GM23248 (cell line): ENCODE data around the gene TSEN54. TPM values are rescaled to one million over a fixed set of nuclear protein-coding genes. Genes with fewer than 3 reads are reported as not detected.

Experiments
- DNase-seq: peaks from one replicate; pipeline ENCODE4 v3.0.0-alpha.2; 2015
- H2AFZ ChIP-seq: fragments of 200-600 bp; sonication (generic); 2 replicates; pipeline ENCODE4 v1.6.1; 2016; ENCODE audit warnings: antibody characterized with exemption
- H3F3A ChIP-seq: fragments of 200-600 bp; sonication (generic); 2 replicates; pipeline ENCODE4 v1.6.1; 2016; ENCODE audit warnings: mild to moderate bottlenecking, antibody characterized with exemption, mixed run types; ENCODE audit not compliant: insufficient read depth
- H3K27ac ChIP-seq: fragments of 200-600 bp; sonication (generic); 2 replicates; pipeline ENCODE4 v1.5.1; 2016; ENCODE audit warnings: mild to moderate bottlenecking
- H3K27me3 ChIP-seq: fragments of 200-600 bp; sonication (generic); replicated peaks from 2 replicates; pipeline ENCODE4 v1.6.1; 2016; ENCODE audit warnings: mild to moderate bottlenecking; ENCODE audit not compliant: insufficient read depth
- H3K36me3 ChIP-seq: fragments of 200-600 bp; sonication (generic); 2 replicates; pipeline ENCODE4 v1.6.1; 2016; ENCODE audit warnings: low read depth, mild to moderate bottlenecking
- H3K4me1 ChIP-seq: fragments of 200-600 bp; sonication (generic); 2 replicates; pipeline ENCODE4 v1.6.1; 2016; ENCODE audit warnings: mild to moderate bottlenecking; ENCODE audit not compliant: insufficient read depth
- H3K4me2 ChIP-seq: fragments of 200-600 bp; sonication (generic); one replicate; pipeline ENCODE4 v1.6.1; 2016; ENCODE audit warnings: mild to moderate bottlenecking; ENCODE audit not compliant: unreplicated experiment
- H3K4me3 ChIP-seq: fragments of 200-600 bp; sonication (generic); 2 replicates; pipeline ENCODE4 v1.5.1; 2016; ENCODE audit warnings: mild to moderate bottlenecking
- H3K79me2 ChIP-seq: fragments of 200-600 bp; sonication (generic); 2 replicates; pipeline ENCODE4 v1.6.1; 2016; ENCODE audit warnings: mild to moderate bottlenecking; ENCODE audit not compliant: insufficient read depth
- H3K9ac ChIP-seq: fragments of 200-600 bp; sonication (generic); 2 replicates; pipeline ENCODE4 v1.6.1; 2016; ENCODE audit warnings: mild to moderate bottlenecking
- H3K9me2 ChIP-seq: fragments of 200-600 bp; sonication (generic); 2 replicates; pipeline ENCODE4 v1.6.1; 2016; ENCODE audit warnings: mixed run types, mild to moderate bottlenecking, moderate library complexity; ENCODE audit not compliant: insufficient read depth
- H3K9me3 ChIP-seq: fragments of 200-600 bp; sonication (generic); one replicate; pipeline ENCODE4 v1.6.1; 2017; ENCODE audit warnings: low read depth
- H4K20me1 ChIP-seq: fragments of 200-600 bp; sonication (generic); 2 replicates; pipeline ENCODE4 v1.6.0; 2016; ENCODE audit not compliant: insufficient read depth
- EZH2 ChIP-seq: fragments of 200-600 bp; sonication (generic); IDR thresholded peaks from 2 replicates; pipeline ENCODE4 v1.6.1; 2018; ENCODE audit warnings: antibody characterized with exemption, mild to moderate bottlenecking; ENCODE audit not compliant: insufficient read depth, poor library complexity, severe bottlenecking
- EZH2phosphoT487 ChIP-seq: fragments of 200-600 bp; sonication (generic); IDR thresholded peaks from 2 replicates; pipeline ENCODE4 v1.6.1; 2018; ENCODE audit warnings: antibody characterized with exemption, moderate library complexity, mild to moderate bottlenecking, low read depth; ENCODE audit not compliant: insufficient read depth
- WGBS, 2 experiments: methylation state at CpG; one replicate each; pipeline ENCODE4 v1.1.6; 2015 to 2017; ENCODE audit warnings: low lambda C conversion rate in 2 of 2, low coverage in 1 of 2; ENCODE audit errors: missing lambda C conversion rate in 2 of 2; 5-methylcytosine and 5-hydroxymethylcytosine counted together
- in situ Hi-C: fragments of 300-500 bp; cut with MboI; formaldehyde crosslinking; loops from 2 replicates; pipeline ENCODE4 v1.15.0; 2020
- polyA plus RNA-seq: library from polyadenylated mRNA; unstranded; fragments of >200 nt; fragmentation: Nextera tagmentation; extraction: Ambion mirVana; gene quantifications from 2 replicates; pipeline ENCODE4 v1.2.1, GENCODE V29; 2016
- total RNA-seq: library from RNA; depleted of rRNA; stranded (reverse); fragments of >200 nt; shearing (Covaris generic); gene quantifications from 2 replicates; pipeline ENCODE4 v1.2.3, GENCODE V29; 2014

Gene TSEN54
- total and polyA plus RNA-seq, 2 experiments from 2014 or later: 9.8 to 10.7 TPM

- WGBS, 2 experiments: 68 to 73% methylated on average over 4 of the region's 4 CpGs
- in situ Hi-C loops: no loop called here
- Histone ChIP-seq H3K36me3 (no peaks in the 10 kb centered on the region), H3K27ac (no peak overlapping the region), H3K9me3 (no peaks in the 10 kb centered on the region), H3K4me3 (no peak overlapping the region), H3K27me3 (no peaks in the 10 kb centered on the region), H3K4me2 (no peak overlapping the region), H3F3A (no peaks in the 10 kb centered on the region), H3K9ac (no peak overlapping the region), H2AFZ (no peak overlapping the region), H4K20me1 (no peaks in the 10 kb centered on the region), H3K9me2 (no peaks in the 10 kb centered on the region), H3K79me2 (no peaks in the 10 kb centered on the region), H3K4me1 (no peaks in the 10 kb centered on the region)
- no peak for DNase-seq
- TF ChIP-seq EZH2: no peak
- TF ChIP-seq EZH2phosphoT487: no peak
Observed at GRCh38 chr17:75472119-75472518, 44.2 kb upstream of the TSEN54 start.

- H3K9me3 ChIP-seq: no peaks in the 10 kb centered on the region
- in situ Hi-C loops: no loop called here
- no peak overlapping the region for H3K4me2 ChIP-seq
- DNase-seq: no peak
- H4K20me1 ChIP-seq: no peaks in the 10 kb centered on the region
- no peaks in the 10 kb centered on the region for H3K9me2 ChIP-seq
- H3K27me3 ChIP-seq: no peaks in the 10 kb centered on the region
- no peaks in the 10 kb centered on the region for H3K4me1 ChIP-seq
- H2AFZ ChIP-seq: no peak overlapping the region
- WGBS, 2 experiments: 82 to 83% methylated on average over 2 of the region's 2 CpGs
- no peak for TF ChIP-seq EZH2phosphoT487
- no peak for TF ChIP-seq EZH2
- H3K4me3 ChIP-seq: no peak overlapping the region
- no peaks in the 10 kb centered on the region for H3K36me3 ChIP-seq
- H3F3A ChIP-seq: no peaks in the 10 kb centered on the region
- no peak overlapping the region for H3K9ac ChIP-seq
- H3K79me2 ChIP-seq: no peaks in the 10 kb centered on the region
- no peak overlapping the region for H3K27ac ChIP-seq
Observed at GRCh38 chr17:75473246-75473645, 43.1 kb upstream of the TSEN54 start.

GRCh38 chr17:75474736-75475135 is 41.6 kb upstream of the TSEN54 start:
- no peak overlapping the region for H3K9ac ChIP-seq
- no peaks in the 10 kb centered on the region for H3F3A ChIP-seq
- TF ChIP-seq EZH2phosphoT487 (no peak), EZH2 (no peak)
- H4K20me1 ChIP-seq: no peaks in the 10 kb centered on the region
- H3K27me3 ChIP-seq: no peaks in the 10 kb centered on the region
- in situ Hi-C loops: no loop called here
- DNase-seq: no peak
- no peak overlapping the region for H3K27ac ChIP-seq
- H3K4me3 ChIP-seq: no peak overlapping the region
- no peaks in the 10 kb centered on the region for H3K79me2 ChIP-seq
- H3K4me2 ChIP-seq: no peak overlapping the region
- no peaks in the 10 kb centered on the region for H3K9me3 ChIP-seq
- H3K4me1 ChIP-seq: no peaks in the 10 kb centered on the region
- H3K9me2 ChIP-seq: no peaks in the 10 kb centered on the region
- 72 to 76% methylated on average over 6 of the region's 6 CpGs for WGBS, 2 experiments
- H3K36me3 ChIP-seq: no peaks in the 10 kb centered on the region
- H2AFZ ChIP-seq: no peak overlapping the region

- no peak overlapping the region for H3K9ac ChIP-seq
- no peak overlapping the region for H3K27ac ChIP-seq
- H4K20me1 ChIP-seq: no peaks in the 10 kb centered on the region
- no peaks in the 10 kb centered on the region for H3K79me2 ChIP-seq
- DNase-seq: no peak
- H3F3A ChIP-seq: no peaks in the 10 kb centered on the region
- H3K36me3 ChIP-seq: no peaks in the 10 kb centered on the region
- no peaks in the 10 kb centered on the region for H3K4me1 ChIP-seq
- H3K4me2 ChIP-seq: no peak overlapping the region
- H3K27me3 ChIP-seq: no peaks in the 10 kb centered on the region
- H3K4me3 ChIP-seq: no peak overlapping the region
- in situ Hi-C loops: no loop called here
- no peak for TF ChIP-seq EZH2
- no peak for TF ChIP-seq EZH2phosphoT487
- no peaks in the 10 kb centered on the region for H3K9me2 ChIP-seq
- no peak overlapping the region for H2AFZ ChIP-seq
- whole genome bisulfite sequencing, 2 experiments: 80 to 84% methylated on average over 13 of the region's 13 CpGs
- H3K9me3 ChIP-seq: no peaks in the 10 kb centered on the region
Observed at GRCh38 chr17:75475144-75475835, 41.0 kb upstream of the TSEN54 start.

GRCh38 chr17:75475851-75476250 is 40.5 kb upstream of the TSEN54 start:
- TF ChIP-seq EZH2phosphoT487 (no peak), EZH2 (no peak)
- in situ Hi-C loops: no loop called here
- H3K9me2 ChIP-seq: no peaks in the 10 kb centered on the region
- no peak overlapping the region for H2AFZ ChIP-seq
- no peak overlapping the region for H3K27ac ChIP-seq
- DNase-seq: no peak
- no peaks in the 10 kb centered on the region for H3K36me3 ChIP-seq
- H3F3A ChIP-seq: no peaks in the 10 kb centered on the region
- no peaks in the 10 kb centered on the region for H3K4me1 ChIP-seq
- H3K79me2 ChIP-seq: no peaks in the 10 kb centered on the region
- no peak overlapping the region for H3K9ac ChIP-seq
- 57 to 60% methylated on average over 3 of the region's 3 CpGs for WGBS, 2 experiments
- no peaks in the 10 kb centered on the region for H4K20me1 ChIP-seq
- no peak overlapping the region for H3K4me3 ChIP-seq
- no peak overlapping the region for H3K4me2 ChIP-seq
- H3K27me3 ChIP-seq: no peaks in the 10 kb centered on the region
- no peaks in the 10 kb centered on the region for H3K9me3 ChIP-seq
